CD4-positive, alpha-beta T cell treated with Interleukin-2 at 100 ng/mL for 4 hours (primary cell): Measurements from ENCODE around the gene LCE3C.
"Not testable (repeated sequence)": the region's sequence is repeated elsewhere in the genome, so short reads cannot be mapped to it uniquely, and the experiment has no call there.

Experiments used
- DNase-seq: peaks from one replicate; pipeline ENCODE4 v3.0.0-alpha.2; 2020; ENCODE audit warnings: low spot score

The LCE3C gene, protein sequence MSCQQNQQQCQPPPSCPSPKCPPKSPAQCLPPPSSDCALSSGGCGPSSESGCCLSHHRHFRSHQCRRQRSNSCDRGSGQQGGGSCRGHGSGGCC

DNA sequence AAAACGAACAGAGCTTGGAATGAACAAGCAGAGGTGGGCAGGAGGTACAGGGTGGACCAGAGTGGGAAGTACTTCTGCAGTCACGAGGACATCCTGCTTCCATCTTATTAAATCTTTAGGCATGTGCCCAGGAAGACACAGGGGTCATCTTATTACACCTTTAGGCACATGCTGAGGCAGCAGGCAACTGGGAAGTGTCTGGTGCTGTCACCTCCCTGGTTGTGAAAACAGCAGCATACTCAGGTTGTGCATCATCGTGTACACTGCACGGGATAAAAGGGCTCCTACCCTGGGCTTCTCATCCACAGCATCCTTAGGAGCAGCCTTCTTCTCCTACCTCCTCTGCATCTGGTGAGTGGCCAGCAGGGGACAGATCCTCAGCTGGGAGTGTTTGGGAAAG is at the start of gene LCE3C:
TSS of gene LCE3C (plus strand) at position 301 of the 400 bp plus-strand sequence. CDS start 498 bp downstream, outside the sequence.
- no peak for DNase-seq

DNA sequence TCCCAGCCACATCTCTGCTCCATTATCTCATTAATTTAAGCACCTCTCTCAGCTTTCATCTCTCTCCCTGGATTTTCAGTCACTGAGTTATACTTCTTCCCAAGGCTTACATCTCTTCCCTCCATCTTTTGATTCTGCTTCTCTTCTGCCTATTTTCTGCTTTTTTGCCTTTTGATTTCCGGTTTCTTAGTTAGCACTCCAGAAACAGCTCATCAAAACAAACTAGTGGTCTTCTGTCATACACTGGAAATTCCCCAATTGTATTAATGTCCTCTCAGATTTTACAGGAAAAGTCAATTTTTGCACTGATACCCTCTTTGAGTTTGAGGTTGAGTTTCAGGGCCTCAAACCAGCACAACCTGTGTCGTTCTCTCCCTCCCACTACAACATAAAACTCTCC is 34.9 kb upstream of the LCE3C start:
- no peak for DNase-seq

DNA sequence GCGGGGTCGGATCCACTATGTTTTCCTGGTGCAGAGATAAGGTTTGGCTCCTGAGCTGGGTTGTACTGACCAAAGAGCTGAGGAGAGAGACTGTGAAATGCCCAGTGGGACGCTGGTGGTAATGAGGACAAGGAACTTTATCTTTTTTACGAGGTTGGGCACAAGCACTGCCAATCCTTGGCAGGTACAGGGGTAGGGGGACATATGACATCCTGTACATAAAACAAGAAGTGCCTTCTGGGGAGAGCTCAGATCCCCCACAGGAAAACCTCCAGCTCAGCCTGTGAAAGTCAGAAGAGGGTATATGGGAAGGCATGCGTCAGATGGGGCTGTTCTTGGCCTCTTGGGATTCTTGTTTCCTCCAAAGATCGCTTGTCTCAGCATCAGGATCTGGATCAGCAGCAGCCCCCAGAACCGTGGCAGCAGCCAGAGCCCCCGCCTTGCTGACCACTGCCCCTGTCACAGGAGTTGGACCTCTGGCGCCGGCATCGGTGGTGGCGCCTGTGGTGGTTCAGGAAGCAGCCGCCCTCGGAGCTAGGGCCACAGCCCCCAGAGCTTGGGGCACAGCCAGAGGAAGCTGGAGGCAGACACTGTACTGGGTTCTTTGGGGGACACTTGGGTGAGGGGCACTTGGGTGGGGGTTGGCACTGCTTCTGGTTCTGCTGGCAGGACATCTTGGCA is 34.4 kb upstream of the LCE3C start:
- DNase-seq: no peak

DNA sequence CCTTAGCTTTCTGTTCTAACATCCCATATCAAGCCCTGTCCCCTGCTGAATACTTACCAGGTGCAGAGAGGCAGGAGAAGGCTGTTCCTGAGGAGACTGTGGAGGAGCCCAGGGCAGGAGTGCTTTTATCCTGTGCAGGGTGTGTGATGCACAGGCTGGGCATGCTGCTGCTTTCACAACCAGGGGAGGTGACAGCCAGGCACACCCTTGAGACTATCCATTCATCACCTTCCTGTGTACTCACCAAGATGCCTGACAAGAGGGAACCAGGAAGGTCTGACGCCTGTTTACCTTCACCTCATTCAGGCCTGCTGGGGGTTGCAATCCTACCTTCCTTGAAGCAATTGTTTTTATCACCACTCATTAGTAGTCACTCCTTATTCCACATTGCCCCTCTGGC is 33.4 kb upstream of the LCE3C start, which contains the start of gene LCE3E:
TSS of gene LCE3E (minus strand) at position 100 of the 400 bp plus-strand sequence. CDS start 572 bp downstream, outside the sequence.
- DNase-seq: no peak

DNA sequence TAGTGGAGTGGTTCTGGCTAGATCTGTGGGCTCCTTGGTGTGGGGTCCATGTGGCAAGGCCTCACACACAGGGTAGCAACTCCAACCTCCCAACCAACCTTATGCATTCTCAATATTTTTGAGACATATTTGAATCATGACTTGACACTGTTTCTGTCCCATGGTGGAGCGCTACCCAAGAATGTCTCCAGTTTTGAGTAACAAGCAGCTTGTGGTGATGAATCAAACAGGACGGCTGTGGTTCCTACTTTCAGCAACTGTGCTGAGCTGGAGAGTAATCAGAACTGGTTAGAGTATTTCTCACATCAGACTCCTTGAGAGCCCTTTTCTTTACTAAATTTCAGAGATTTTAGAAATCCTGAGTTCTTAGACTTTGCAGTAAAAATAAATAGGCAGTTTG is 22.9 kb upstream of the LCE3C start:
- no peak for DNase-seq

DNA sequence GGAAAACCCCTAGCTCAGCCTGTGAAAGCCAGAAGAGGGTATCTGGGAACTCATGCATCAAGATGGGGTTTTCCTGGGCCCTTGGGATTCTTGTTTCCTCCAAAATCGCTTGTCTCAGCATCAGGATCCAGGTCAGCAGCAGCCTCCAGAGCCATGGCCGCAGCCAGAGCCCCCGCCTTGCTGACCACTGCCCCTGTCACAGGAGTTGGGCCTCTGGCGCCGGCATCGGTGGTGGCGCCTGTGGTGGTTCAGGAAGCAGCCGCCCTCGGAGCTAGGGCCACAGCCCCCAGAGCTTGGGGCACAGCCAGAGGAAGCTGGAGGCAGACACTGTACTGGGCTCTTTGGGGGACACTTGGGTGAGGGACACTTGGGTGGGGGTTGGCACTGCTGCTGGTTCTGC is 20.5 kb upstream of the LCE3C start:
- DNase-seq: not testable (repeated sequence)

DNA sequence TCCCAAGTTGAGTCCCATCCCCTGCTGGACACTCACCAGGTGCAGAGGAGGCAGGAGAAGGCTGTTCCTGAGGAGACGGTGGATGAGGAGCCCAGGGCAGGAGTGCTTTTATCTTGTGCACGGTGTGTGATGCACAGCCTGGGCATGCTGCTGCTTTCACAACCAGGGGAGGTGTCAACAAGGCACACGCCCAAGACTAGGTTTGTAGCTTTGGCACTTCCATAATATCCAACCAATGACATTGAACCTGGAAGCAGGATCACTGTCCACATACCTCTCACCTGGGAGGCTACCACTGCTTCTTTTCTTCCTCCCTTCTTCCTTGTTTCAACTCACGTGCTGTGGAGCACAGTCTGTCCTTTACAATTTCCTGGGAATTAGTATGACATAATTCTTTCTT is 19.6 kb upstream of the LCE3C start, which contains the start of gene LCE3D:
TSS of gene LCE3D (minus strand) at position 84 of the 400 bp plus-strand sequence. CDS start 580 bp downstream, outside the sequence.
- no peak for DNase-seq

DNA sequence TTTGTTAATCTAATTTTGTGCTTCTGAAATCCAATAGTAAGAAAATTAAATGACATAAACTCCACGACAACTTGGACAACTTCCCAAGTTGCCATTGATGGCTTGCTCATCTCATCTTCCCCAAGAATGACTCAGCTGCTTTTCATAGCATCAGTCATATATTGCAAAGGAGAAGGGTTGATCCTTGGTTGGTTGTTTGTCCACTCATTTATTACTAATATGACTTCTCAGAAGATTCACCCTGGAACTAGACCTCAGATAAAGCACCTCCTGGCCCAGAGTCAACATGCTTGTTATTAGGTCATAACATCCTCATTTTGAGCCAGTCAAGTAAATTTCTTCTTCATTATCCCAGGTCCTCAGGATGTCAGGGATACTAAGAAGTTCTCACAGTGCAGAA is 17.4 kb upstream of the LCE3C start:
- no peak for DNase-seq

DNA sequence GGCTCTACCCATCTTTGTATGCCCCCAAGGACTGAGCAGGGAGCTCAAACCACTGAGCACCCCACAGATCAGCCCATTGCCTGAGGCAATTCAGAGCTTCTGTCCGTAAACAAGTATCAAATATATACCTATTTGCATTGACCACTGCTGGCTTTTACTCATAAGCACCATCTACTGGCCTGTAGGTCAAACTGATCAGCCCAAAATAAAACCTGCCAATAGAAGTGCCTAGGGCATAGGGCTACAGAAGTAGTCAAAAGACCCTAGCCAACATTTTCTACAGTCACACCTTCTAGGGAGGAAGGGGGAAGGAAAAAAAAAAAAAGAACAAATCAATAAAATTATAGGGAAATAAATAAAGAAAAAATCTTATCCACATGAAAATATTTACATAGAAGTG is 14.4 kb upstream of the LCE3C start:
- DNase-seq: no peak

DNA sequence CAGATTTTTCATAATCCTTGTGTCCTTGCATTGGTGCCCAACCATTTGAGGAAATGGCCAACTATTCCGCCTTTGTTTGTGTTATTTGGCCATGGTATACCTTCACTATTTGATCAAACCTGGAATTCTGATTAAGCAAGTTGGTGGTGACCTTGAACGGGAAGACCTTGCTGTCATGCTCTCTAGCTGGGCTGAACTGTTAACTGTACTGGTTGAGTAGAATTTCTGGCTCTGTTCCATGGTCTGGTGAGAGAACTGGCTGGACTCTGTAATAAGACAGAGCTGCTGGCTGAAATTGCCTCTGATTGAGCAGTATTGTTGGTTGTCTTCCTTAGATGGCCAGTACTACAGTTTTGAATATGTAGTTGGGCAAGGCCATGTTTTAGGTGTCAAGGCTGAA is 3.0 kb upstream of the LCE3C start:
- DNase-seq: no peak

DNA sequence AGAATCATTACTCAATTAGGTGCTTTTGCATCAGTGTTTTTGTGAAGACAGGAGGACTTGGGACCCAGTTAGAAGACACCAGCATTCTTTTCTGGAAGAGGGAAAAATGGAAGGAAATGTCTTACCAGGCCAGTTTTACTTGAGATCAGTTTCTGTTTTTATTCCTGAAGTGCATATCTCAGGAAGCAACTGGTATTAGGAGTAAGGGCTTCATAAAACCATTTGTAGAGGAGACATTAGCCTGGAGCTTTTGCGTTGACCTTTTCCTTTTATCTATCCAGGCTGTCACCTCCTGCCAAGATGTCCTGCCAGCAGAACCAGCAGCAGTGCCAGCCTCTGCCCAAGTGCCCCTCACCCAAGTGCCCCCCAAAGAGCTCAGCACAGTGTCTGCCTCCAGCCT is 13.5 kb downstream of the LCE3C start, which contains the start of gene LCE3B:
TSS of gene LCE3B (plus strand) at position 301 of the 400 bp plus-strand sequence. CDS start at position 301, 0 bp downstream.
- DNase-seq: no peak

DNA sequence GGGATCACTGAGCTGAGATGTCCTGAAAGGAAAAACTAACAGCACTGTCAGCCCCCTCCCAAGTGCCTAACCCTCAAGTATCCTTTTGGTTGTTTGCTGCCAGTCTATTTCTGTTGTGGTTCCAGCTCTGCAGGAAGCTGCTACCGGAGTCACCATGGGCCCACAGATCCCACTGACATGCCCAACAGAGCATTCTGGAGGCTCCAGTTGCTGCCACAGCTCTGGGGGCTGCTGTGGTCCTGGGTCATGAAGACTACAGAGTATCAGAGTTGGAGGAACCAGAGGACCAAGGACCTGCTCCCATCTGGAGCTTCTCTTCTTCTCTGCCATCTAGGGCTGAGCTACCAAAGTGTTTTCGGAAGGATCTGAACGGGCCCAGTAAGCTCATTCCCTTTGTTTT is 22.0 kb downstream of the LCE3C start:
- no peak for DNase-seq

DNA sequence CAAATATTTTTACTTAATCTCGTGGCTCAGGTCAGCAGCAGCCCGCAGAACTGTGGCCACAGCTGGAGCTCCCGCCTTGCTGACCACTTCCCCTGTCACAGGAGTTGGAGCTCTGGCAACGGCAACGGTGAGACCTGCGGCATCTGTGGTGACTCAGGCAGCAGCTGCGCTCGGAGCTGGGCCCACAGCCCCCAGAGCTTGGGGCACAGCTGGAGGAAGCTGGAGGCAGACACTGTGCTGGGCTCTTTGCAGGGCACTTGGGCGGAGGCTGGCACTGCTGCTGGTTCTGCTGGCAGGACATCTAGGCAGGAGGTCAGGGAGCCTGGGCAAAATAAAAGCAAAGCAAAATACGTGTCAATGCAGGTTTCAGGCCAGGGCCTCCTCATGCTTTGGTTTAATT is 22.8 kb downstream of the LCE3C start, which contains the start of gene LCE3A:
TSS of gene LCE3A (minus strand) at position 301 of the 400 bp plus-strand sequence. CDS start at position 301, 0 bp downstream.
- no peak for DNase-seq

DNA sequence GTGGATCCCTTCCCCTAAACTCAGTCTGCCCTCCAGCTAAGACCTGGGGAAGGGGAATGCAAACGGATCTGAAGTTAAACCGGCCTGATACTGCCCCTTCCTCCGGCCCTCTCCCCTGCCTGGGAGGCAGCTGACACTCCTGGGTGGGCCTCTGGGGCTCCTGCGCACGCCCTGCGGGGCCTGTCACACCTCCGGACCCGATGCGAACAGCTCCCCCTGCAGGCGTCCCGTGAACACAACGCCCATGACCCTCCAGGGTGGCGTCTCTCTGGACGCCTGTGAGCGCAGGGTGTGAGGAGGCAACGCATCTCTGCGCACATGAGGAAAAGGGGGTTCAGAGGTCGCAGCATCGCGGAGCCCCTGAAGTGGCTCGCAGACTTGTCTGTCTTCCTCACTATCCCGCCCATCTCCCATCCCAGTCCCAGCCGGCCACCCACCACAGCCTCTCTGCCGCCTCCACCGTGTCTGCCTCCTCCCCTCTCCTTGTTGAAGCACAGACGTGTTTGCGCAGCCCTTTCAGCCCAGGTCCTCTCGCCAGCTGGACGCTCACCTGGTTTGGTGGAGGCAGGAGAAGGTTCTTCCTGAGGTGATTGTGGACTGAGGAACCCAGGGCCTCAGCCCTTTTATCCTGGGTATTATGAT is 23.3 kb downstream of the LCE3C start:
- DNase-seq: no peak

DNA sequence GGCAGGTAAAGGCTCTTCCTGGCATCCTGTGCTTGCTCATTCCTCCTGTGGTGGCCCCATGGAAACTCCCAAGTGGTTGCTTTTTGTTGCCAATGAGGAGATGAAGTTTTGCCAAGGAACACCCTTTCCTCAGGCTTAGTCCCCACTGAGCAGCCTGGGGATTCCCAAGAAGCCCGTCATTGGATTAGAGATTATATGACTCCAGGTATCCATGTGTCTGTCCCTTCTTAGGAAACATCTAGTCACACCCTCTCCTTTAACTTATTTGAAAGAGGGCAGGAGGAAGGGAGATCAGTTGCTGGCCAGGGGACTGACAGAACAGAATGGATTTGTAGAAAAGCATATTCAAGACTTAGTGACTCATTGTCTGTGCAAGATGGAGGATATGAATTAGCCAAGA is 26.7 kb downstream of the LCE3C start:
- DNase-seq: no peak

DNA sequence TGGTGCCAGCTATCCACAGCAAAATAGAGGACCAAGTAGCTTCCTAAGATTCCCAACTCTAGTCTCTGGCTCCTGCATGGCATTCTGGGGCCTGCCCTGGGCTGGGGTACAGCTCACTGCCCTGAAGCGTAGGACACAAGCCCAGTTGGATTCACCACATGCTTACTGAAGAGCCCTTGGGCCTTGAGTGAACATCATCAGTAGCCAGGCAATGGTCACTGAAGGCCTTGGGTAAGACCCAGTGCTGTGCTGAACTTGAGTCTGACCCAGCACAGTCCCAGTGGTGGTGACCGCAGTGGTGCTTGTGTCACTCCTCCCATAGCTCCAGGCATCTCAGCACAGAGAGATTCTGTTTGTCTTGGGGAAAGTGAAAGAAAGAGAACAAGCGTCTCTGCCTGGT is 30.6 kb downstream of the LCE3C start:
- DNase-seq: no peak

DNA sequence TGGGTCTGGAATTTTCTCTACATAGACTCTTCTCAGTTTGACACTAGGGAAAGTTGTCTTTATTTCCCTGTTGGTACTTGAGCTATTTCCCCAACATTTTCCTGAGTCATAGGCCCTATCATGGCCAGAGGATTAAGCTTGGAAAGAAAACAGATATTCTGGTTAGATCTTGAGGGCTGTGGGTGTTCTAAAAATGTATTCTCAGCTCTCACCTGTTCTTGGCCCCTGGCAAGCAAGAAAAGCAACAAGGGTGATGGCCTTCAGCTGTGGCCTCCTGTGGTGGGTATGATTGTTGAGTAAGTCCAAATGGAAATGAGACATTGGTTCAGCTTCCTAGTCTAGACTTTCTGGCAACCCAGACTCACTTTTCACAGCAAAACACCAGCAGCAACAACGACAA is 40.3 kb downstream of the LCE3C start:
- no peak for DNase-seq

DNA sequence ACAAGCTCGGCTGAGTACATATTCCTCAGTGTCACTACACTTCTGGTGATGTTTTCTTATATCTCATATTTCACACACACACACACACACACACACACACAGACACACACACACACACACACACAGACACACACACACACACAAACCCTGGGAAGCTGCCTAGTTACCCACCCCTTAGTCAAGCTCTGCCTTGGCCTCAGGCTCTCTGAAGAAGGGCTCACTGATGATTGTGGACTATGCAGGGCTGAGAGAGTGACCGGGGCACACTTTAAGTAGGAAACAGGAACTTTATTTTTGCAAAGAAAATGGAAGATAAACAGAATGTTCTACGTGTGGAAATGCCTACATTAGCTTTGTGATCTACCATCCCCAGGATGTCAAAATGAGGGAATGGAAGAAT is 43.9 kb downstream of the LCE3C start:
- DNase-seq: no peak

DNA sequence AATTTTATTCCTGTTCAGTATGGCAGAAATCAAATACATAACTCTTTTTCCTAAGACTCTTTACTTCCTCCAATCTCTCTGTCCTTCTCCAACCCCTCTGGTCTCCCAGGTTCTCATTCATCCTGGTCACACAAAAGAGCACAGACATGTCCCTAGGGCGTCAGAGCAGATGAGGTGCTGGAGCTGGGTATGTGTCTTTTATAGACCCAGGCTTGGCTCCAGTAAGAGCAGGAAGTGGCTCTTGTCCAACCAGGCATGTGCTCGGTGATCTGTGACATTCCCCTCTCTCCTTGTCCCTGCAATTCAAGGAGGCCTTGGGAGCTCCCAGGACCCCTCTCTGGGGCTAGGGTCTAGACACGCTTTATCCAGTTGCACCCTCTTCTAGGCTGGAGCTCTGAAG is 45.1 kb downstream of the LCE3C start:
- DNase-seq: no peak

DNA sequence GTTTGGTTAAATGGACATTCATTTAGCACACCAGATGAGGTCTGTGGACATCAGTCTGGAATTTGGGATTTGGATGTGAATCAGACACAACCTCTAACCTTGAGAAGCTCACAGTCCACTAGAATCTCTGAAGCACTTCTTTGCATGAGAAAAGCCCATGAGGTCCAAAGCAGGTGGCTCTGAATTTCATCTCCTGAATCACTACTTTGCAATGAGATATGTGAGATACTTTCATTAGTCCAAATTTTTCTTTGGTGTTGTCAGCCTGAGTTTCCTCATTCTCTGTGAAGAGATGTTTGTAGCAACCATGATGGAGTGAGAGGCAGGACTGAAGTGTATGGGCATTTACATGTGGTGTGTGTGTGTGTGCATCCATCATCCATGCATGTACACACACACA is 46.6 kb downstream of the LCE3C start:
- no peak for DNase-seq
